ENCODE measurements around the gene CMTM8.
A peak's percentile ranks its signal among the peaks of the same experiment; 100 is the strongest.
"Not testable (repeated sequence)": the region's sequence is repeated elsewhere in the genome, so short reads cannot be mapped to it uniquely, and the experiment has no call there.

The CMTM8 gene

GRCh38 chr3:32381922-32382321, 143.4 kb downstream of the CMTM8 start:
- no peak overlapping the region for H3K4me3 ChIP-seq (ENCODE audit: low read depth, low read length)
- CTCF ChIA-PET: interaction anchor here (1.2 to 7.3 kb wide), 3 partner anchors 7 to 86 kb away, joined by 3 to 60 read pairs (median 19); no protein-coding TSS in a partner anchor
- TF ChIP-seq CTCF (IDR thresholded peaks at IDR 0.05; ENCODE audit: insufficient read depth, low read length, missing control alignments): no peak
- POLR2A ChIA-PET: no interaction called here
- DNase-seq (ENCODE audit: low read depth, low spot score): no peak

GRCh38 chr3:32383136-32383711, 144.7 kb downstream of the CMTM8 start:
- H3K4me3 ChIP-seq (ENCODE audit: low read depth, low read length): no peak overlapping the region
- CTCF ChIA-PET: interaction anchor here (3.1 to 7.3 kb wide), 2 partner anchors 8 to 85 kb away, joined by 19 to 60 read pairs; no protein-coding TSS in a partner anchor
- no peak for DNase-seq (ENCODE audit: low read depth, low spot score)
- TF ChIP-seq CTCF (IDR thresholded peaks at IDR 0.05; ENCODE audit: insufficient read depth, low read length, missing control alignments): no peak
- POLR2A ChIA-PET: no interaction called here

GRCh38 chr3:32384938-32385337, 146.5 kb downstream of the CMTM8 start:
- DNase-seq (ENCODE audit: low read depth, low spot score): no peak
- ChIA-PET POLR2A (no interaction called here), CTCF (interaction anchor here (7.3 kb wide), 1 partner anchor 10 kb away, joined by 60 read pairs; no protein-coding TSS in a partner anchor)
- H3K4me3 ChIP-seq (ENCODE audit: low read depth, low read length): no peak overlapping the region
- no peak for TF ChIP-seq CTCF (IDR thresholded peaks at IDR 0.05; ENCODE audit: insufficient read depth, low read length, missing control alignments)

DNA sequence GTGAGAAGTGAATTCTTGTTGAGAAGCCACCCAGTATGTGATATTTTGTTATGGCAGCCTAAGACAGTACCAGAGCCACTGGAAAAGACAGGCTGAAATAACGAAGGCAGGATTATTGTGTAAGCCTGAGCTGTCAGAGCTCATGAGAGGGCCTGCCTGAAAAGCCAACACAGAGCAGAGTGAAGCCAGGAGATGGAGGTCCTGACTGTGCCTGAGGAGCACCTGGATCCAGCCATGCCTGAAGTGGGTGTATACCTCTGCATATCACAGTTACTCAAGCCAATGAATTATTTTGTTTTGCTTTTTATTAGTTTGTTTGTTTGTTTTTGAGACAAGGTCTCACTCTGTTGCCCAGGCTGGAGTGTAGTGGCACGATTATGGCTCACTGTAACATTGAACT, 149.0 kb downstream of the CMTM8 start:
- POLR2A ChIA-PET: no interaction called here
- CTCF ChIA-PET: interaction anchor here (1.1 to 7.3 kb wide), 3 partner anchors 10 to 80 kb away, joined by 4 to 60 read pairs (median 7); no protein-coding TSS in a partner anchor
- no peak for TF ChIP-seq CTCF (IDR thresholded peaks at IDR 0.05; ENCODE audit: insufficient read depth, low read length, missing control alignments)
- H3K4me3 ChIP-seq (ENCODE audit: low read depth, low read length): no peak overlapping the region
- DNase-seq (ENCODE audit: low read depth, low spot score): no peak

- CTCF ChIA-PET: interaction anchor here (1.0 to 3.4 kb wide), 3 partner anchors 9 to 14 kb away, joined by 3 to 41 read pairs (median 9); no protein-coding TSS in a partner anchor
These were observed 151.1 kb downstream of the CMTM8 start for GRCh38 chr3:32389577-32389976.

GRCh38 chr3:32391643-32392535, 153.4 kb downstream of the CMTM8 start, which contains the start of gene CMTM7:
TSS of gene CMTM7 (plus strand) at chr3:32391853. CDS start at chr3:32391907, 54 bp downstream.
- CTCF ChIA-PET: interaction anchor here (0.7 to 3.4 kb wide), 5 partner anchors 9 to 95 kb away, joined by 3 to 41 read pairs (median 9); no protein-coding TSS in a partner anchor

More at GRCh38 chr3:32389577-32389976, 151.1 kb downstream of the CMTM8 start:
- POLR2A ChIA-PET; DNase-seq (ENCODE audit: low read depth, low spot score); H3K4me3 ChIP-seq (ENCODE audit: low read depth, low read length): not testable (repeated sequence)

More at GRCh38 chr3:32391643-32392535, 153.4 kb downstream of the CMTM8 start, which contains the start of gene CMTM7:
- H3K4me3 ChIP-seq (ENCODE audit: low read depth, low read length): peak within 1 kb of the TSS; percentile 74
- no peak for TF ChIP-seq CTCF (IDR thresholded peaks at IDR 0.05; ENCODE audit: insufficient read depth, low read length, missing control alignments)
- DNase-seq (ENCODE audit: low read depth, low spot score): no peak
- POLR2A ChIA-PET: interaction anchor here (0.5 to 1.2 kb wide), 2 partner anchors 60 to 102 kb away, joined by 3 read pairs; no protein-coding TSS in a partner anchor
